ENCODE measurements around the gene EFEMP2. TPM values are rescaled to one million over a fixed set of nuclear protein-coding genes. Genes with fewer than 3 reads are reported as not detected.

Gene EFEMP2
- total RNA-seq, 1 experiment from 2014 or later = 3.4 TPM

DNA sequence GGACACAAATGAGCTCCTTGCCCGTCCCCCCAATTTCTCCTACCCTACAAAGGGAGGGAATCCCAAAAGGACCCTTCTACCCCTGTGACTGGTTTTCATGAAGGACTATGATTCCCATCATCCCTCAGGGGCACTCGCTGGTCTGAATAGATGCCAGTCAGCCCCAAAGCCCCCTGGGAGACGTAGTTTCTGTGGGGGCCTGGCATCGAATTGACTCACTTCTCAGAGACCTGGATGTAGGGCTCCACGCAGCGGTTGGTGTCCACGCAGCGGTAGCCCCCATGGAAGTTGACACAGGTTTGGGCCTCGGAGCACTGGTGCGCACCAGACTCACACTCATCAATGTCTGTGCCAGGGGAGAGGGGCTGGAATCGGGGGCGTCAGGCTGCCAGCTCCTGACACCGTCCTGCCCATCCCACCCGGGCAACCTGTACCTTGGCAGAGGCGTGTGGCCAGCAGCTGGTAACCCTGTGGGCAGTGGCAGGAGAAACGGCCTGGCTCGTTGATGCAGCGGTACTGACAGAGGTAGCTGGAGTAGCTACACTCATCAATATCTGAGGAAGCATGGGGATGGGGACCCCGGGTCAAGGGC, 4.4 kb downstream of the EFEMP2 start:
- H3K9me3 Mint-ChIP-seq (ENCODE audit: low read depth, unreplicated experiment) = no peaks in the 10 kb centered on the region
- TF ChIP-seq, protein P1, sequence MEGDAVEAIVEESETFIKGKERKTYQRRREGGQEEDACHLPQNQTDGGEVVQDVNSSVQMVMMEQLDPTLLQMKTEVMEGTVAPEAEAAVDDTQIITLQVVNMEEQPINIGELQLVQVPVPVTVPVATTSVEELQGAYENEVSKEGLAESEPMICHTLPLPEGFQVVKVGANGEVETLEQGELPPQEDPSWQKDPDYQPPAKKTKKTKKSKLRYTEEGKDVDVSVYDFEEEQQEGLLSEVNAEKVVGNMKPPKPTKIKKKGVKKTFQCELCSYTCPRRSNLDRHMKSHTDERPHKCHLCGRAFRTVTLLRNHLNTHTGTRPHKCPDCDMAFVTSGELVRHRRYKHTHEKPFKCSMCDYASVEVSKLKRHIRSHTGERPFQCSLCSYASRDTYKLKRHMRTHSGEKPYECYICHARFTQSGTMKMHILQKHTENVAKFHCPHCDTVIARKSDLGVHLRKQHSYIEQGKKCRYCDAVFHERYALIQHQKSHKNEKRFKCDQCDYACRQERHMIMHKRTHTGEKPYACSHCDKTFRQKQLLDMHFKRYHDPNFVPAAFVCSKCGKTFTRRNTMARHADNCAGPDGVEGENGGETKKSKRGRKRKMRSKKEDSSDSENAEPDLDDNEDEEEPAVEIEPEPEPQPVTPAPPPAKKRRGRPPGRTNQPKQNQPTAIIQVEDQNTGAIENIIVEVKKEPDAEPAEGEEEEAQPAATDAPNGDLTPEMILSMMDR (IDR thresholded peaks at IDR 0.05; ENCODE audit: unreplicated experiment) = no peak
- BruUV-seq (replicated peaks) = no TSS peak
- H3K27ac Mint-ChIP-seq (ENCODE audit: unreplicated experiment) = no peak overlapping the region
- intact Hi-C loops (cut with micrococcal nuclease; ENCODE audit: unreplicated experiment) = no loop called here
- peaks cover 6% of the 10 kb centered on the region for H3K4me1 Mint-ChIP-seq (ENCODE audit: low read depth, unreplicated experiment)
- CTCF ChIA-PET = no interaction called here
- H3K4me3 Mint-ChIP-seq (ENCODE audit: low read depth, unreplicated experiment) = no peak overlapping the region
- H3K27me3 Mint-ChIP-seq (ENCODE audit: unreplicated experiment) = peaks cover 24% of the 10 kb centered on the region
- H3K36me3 Mint-ChIP-seq (ENCODE audit: insufficient read depth, unreplicated experiment) = peaks cover 41% of the 10 kb centered on the region
- no peak for DNase-seq

DNA sequence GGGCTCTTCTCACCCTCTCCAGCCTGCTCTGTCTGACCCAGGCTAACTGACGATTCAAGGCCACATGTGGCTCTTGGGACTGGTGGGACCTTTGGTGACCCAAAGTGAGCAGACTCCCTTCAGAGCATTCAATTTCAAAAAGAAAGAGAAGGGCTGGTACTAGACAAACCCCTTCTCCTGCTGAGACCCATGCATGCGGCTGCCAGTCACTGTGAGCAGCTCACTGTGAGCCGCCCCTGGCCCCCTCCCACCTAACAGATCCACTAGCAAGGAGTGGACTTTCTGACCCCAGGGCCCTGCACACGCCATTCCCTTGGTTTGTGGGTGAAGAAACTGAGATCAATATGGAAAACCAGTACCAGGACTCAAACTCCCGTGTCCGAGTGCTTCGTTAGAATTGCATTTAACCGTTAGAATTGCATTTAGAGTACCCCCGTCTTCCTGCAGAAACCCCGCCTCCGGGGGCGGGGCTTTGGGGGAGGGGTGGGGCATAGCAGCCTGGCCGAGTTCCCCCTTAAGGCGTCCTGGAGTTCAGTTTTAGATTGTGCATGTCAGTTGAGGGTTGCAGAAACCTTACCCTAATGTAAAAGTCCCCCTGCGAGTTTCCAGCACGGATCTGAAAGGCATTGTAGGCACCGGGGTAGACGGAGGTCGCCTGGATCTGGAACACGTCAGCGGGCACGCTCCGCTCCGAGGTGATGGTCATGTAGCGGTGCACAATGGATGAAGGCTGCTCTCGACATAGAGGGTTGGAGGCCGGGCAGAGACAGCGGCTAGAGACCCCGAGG, 5.1 kb downstream of the EFEMP2 start:
- peaks cover 44% of the 10 kb centered on the region for H3K36me3 Mint-ChIP-seq (ENCODE audit: insufficient read depth, unreplicated experiment)

DNA sequence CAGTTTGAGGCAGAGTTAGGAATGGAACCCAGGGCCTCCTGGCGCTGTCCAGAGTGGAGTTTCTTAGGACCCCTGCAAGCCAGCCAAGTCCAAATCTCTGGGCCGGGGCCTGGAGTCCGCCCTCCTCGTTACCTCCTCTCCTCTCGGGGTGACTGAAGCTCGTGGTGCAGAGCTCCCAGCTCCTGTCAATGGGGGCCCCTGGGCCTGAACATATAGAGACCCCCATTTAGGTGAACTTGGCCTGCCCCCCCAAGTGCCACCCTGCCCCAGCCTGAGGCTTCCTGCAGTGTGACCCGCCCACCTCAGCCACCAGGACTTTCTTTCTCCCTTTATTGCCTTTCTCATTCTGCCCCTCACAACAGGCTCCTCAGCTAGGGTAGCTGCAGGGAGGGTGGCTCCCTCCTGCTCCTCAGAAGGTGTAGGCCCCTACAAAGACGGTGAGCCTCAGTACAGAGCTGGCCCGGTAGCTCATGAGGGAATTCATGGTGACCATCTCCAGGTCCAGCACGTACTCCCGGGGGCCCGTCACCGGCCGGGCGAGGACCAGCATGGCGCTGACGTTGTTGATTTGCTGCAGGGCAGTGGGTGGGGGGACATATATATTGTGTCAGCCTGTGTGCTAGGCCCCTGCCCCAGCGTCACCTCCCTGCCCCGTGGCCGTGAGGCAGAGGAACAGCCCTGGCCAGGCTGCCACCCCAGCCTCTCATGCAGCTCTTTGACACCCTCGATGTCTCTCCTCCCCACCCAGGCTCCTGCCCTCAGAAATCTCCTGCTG, 5.9 kb downstream of the EFEMP2 start:
- H3K27ac Mint-ChIP-seq (ENCODE audit: unreplicated experiment) = no peak overlapping the region
- CTCF ChIA-PET = no interaction called here
- peaks cover 52% of the 10 kb centered on the region for H3K36me3 Mint-ChIP-seq (ENCODE audit: insufficient read depth, unreplicated experiment)
- peaks cover 15% of the 10 kb centered on the region for H3K27me3 Mint-ChIP-seq (ENCODE audit: unreplicated experiment)
- no peak for DNase-seq
- BruUV-seq (replicated peaks) = no TSS peak
- no peaks in the 10 kb centered on the region for H3K9me3 Mint-ChIP-seq (ENCODE audit: low read depth, unreplicated experiment)
- H3K4me1 Mint-ChIP-seq (ENCODE audit: low read depth, unreplicated experiment) = no peaks in the 10 kb centered on the region
- TF ChIP-seq, protein P1 (IDR thresholded peaks at IDR 0.05; ENCODE audit: unreplicated experiment) = no peak
- intact Hi-C loops (cut with micrococcal nuclease; ENCODE audit: unreplicated experiment) = no loop called here
- H3K4me3 Mint-ChIP-seq (ENCODE audit: low read depth, unreplicated experiment) = no peak overlapping the region

More for the DNA sequence above, 5.1 kb downstream of the EFEMP2 start:
- Mint-ChIP-seq H3K4me1 (ENCODE audit: low read depth, unreplicated experiment) (no peaks in the 10 kb centered on the region), H3K27me3 (ENCODE audit: unreplicated experiment) (peaks cover 17% of the 10 kb centered on the region), H3K4me3 (ENCODE audit: low read depth, unreplicated experiment) (no peak overlapping the region), H3K27ac (ENCODE audit: unreplicated experiment) (no peak overlapping the region), H3K9me3 (ENCODE audit: low read depth, unreplicated experiment) (no peaks in the 10 kb centered on the region)
- CTCF ChIA-PET = no interaction called here
- BruUV-seq (replicated peaks) = no TSS peak
- intact Hi-C loops (cut with micrococcal nuclease; ENCODE audit: unreplicated experiment) = no loop called here
- no peak for DNase-seq
- TF ChIP-seq, protein P1 (IDR thresholded peaks at IDR 0.05; ENCODE audit: unreplicated experiment) = no peak

DNA sequence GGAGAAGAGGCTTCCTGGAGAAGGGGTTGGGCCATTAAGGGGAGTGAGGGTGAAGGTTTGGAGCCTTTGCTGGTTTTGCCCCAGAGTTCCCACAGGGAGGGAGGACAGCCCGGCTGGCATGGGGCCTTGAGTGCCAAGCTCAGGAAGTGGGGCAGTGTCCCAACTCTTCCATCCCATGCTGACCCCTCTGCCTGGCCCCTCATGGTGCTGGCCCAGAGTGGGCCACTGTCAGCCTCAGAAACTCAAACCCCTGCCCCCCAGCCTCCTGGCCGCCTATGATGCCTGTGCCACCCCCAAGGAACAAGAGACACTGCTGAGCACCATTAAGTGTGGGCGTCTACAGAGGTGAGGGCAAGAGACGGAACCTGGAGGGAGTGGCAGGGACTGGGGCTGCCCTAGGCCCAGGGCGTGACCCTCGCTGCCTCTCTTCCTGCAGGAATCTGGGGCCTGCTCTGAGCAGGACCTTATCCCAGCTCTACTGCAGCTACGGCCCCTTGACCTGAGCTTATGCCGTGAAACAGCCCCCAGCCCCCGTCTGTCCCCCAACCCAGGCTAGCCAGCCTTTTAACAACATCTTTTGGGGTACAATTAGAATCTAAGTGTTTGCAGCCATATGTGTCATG, 6.9 kb downstream of the EFEMP2 start:
- CTCF ChIA-PET = no interaction called here
- Mint-ChIP-seq H3K4me1 (ENCODE audit: low read depth, unreplicated experiment) (no peaks in the 10 kb centered on the region), H3K27ac (ENCODE audit: unreplicated experiment) (no peak overlapping the region), H3K36me3 (ENCODE audit: insufficient read depth, unreplicated experiment) (peaks cover 62% of the 10 kb centered on the region), H3K4me3 (ENCODE audit: low read depth, unreplicated experiment) (no peak overlapping the region), H3K9me3 (ENCODE audit: low read depth, unreplicated experiment) (no peaks in the 10 kb centered on the region), H3K27me3 (ENCODE audit: unreplicated experiment) (peaks cover 15% of the 10 kb centered on the region)
- intact Hi-C loops (cut with micrococcal nuclease; ENCODE audit: unreplicated experiment) = no loop called here
- TF ChIP-seq, protein P1 (IDR thresholded peaks at IDR 0.05; ENCODE audit: unreplicated experiment) = no peak
- no peak for DNase-seq
- no TSS peak for BruUV-seq (replicated peaks)
